ENCODE results near the gene SOHLH2. TPM values are rescaled to one million over a fixed set of nuclear protein-coding genes. Genes with fewer than 3 reads are reported as not detected.

SOHLH2 gene
- total RNA-seq, 1 donor from 2014 or later = 0.20 TPM

GRCh38 chr13:36188441-36188840 is 25.9 kb downstream of the SOHLH2 start:
- no peak for DNase-seq (ENCODE audit: low read depth in 2 of 2)

GRCh38 chr13:36183901-36184300 is 30.5 kb downstream of the SOHLH2 start:
- no peak for DNase-seq (ENCODE audit: low read depth in 2 of 2)

DNA sequence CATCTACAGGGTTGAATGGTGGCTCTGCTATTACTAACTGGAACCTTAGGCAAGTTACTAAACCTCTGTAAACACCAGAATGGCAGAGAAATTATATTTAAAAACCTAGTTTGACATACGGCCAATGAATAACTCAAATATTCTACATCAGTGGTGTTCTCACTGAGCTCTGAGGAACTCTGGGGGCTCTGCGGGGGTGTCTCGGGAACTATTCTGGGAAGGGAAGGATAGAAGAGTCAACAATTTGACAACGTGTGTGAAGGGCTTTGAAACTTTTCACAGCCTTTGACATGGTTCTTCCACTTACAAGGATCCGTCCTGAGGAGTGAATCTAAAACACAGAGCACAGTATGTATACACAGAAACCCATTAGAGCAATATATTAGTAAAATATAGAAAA is 38.7 kb downstream of the SOHLH2 start:
- DNase-seq (ENCODE audit: low read depth in 2 of 2) = no peak

- no peak for DNase-seq (ENCODE audit: low read depth in 2 of 2)
Measured at GRCh38 chr13:36174923-36175322, 39.4 kb downstream of the SOHLH2 start.

DNA sequence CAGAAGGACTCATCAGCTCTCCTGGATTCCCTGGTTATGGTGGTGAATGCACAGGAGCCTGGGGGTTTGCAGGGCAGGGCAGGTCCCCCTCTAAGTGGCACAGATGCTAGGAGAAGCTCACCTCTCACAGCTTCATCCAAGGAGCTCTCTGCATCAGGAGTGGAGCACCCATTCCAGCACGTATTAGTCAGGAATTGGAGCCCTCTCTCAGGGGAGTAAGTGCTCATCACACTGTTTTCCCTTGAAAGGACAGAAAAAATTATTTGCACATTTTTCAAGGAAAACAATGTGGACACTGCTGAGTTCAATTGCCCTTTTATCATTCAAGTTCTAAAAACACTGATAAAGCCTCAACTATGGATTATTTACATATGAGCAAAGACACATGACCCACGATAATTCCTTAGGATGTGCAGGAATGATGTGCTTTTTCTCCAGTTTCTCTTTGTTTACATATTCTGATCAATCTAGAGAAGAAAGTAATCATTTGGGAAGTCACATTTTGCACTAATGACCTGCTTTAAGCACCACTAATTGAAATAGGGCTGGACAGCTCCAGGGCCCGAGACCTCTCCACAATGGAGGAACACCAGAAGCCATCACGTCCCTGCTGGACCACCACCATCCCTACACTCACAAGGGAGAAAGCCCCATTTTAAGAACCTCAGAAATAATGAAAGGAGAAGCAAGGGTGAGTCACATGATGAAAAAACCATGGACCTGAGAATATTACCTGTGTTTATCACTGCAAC is 40.6 kb downstream of the SOHLH2 start:
- no peak for DNase-seq (ENCODE audit: low read depth in 2 of 2)

GRCh38 chr13:36166046-36166445 is 48.3 kb downstream of the SOHLH2 start:
- no peak for DNase-seq (ENCODE audit: low read depth in 2 of 2)

GRCh38 chr13:36163809-36164308 is 50.5 kb downstream of the SOHLH2 start:
- DNase-seq (ENCODE audit: low read depth in 2 of 2) = no peak

- DNase-seq (ENCODE audit: low read depth in 2 of 2) = no peak
Measured at GRCh38 chr13:36163286-36163685, 51.1 kb downstream of the SOHLH2 start.

DNA sequence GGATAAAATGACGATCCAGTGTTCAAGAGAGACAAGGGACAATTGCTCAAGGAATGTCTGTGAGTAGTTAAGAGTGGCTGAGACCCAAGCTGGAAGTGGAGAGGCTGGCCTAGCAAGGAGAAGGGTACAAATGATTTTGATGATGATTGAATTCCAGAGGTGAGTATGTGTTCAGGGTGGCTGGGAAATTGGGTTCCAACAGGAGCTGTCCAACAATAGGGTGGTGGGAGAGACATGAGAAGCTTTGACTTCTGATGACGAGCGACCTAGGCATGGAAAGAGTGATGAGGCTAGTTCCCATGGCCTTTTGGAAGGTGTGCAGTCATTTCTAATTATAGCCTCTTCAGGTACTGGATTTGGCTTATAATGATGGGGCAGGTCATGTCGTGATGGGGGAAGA is 54.1 kb downstream of the SOHLH2 start:
- no peak for DNase-seq (ENCODE audit: low read depth in 2 of 2)

GRCh38 chr13:36158611-36159010 is 55.7 kb downstream of the SOHLH2 start:
- DNase-seq (ENCODE audit: low read depth in 2 of 2) = no peak

DNA sequence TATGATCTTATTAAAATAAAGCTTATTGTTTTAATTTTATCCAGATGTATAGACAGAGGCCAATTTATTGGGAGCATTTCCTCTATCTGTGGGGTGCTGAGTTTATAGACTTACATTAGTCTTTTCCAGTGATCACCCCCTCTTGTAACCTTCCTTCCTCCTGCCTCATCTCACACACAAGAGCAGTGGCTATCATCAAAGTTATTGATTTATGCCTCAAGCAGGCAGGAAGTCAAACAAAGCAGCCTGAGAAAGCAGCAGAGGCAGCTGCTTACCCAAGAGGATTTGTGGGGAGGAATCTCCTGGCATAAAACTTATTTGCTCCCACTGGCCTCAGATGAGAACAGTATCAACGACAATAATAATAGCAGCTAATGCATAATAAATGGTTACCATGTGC is 56.9 kb downstream of the SOHLH2 start:
- DNase-seq (ENCODE audit: low read depth in 2 of 2) = no peak

DNA sequence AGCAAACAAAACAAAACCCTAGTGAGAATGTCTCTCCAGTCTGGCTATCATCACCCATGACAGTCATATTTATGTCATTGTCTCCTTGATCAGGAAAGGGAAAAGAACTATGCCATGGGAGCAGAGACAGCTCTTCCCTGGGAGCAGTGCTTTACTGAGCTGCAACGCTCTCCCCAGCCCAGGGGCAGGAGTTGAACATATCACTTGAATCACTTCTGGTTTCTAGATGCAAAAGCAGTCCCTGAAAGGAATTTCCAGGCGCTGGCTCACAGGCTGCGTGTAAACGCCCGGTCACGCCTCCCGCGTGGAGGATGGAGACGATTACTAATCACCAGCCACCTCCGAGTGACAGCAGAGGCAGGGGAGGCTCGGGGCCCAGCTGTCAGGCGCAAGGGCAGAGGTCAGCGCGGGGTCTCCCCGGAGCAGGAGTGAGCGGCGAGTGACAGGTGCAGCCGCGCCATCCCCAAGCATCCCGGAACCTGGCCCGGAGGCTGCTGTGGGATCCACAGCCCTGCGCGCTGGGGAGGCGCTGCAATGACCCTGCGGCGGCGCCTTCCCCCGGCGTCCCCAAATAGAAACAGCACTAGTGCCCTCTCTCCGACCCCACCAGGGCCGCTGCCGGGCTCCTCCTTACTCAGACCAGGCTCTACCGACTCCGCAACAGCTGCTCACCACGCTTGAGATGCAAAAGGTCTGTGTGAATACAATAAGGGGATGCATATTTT is 59.6 kb downstream of the SOHLH2 start:
- DNase-seq (ENCODE audit: low read depth in 2 of 2) = peak in 1 of 2 donors; percentile 18

DNA sequence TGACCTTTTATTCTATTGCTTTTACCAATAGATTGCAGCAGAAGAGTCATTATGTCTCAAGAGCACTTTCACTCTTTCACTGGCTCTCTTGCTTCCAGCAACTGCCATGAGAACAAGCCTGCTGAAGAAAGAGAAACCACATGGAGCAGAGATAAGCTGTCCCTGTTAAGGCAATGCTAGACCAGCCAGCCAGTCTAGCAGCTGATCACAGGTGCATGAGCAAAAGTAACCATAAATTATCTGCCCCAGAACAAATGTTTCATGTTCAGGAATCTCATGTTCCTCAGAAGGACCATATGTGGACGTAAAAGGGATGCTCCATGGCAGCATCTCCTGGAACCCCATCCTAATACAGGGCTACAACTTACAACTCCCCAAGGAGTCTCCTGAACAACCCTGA is 62.8 kb downstream of the SOHLH2 start:
- no peak for DNase-seq (ENCODE audit: low read depth in 2 of 2)

DNA sequence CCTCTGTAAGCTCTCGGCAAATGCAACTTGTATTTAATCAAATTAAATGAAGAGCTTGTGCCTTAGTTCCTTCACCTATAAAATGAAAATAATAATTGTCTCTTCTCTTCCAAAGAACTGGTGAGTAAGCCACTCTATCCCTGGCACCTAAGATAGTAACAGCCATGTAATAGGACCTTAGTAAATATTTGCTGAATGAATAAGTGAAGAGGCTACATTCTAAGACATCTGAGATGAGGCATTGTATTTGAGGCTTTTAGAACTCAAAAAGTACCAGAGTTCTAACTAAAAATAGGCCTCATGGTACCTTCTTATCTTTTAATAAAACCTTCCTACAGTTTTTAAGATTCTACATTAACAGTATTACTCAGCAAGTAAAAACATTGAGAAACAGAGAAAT is 65.9 kb downstream of the SOHLH2 start:
- DNase-seq (ENCODE audit: low read depth in 2 of 2) = no peak

DNA sequence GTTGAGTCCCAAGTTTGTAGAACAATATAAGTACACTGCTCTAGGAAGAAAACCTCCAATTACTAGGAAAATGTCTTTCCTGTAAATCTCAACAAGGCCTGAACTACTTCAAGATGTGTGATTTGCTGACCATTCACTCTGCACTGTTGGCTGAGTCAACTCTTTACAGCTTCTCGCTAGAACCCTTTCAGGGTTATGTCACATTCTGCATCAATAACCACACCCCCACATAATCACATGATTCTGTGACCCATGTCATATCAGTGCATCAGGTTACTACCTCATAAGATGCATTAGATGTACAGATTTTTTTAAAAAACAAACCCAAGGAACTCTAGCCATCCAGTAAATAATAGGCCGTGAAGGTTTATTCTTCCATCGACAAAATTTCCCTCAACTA is 67.0 kb downstream of the SOHLH2 start:
- no peak for DNase-seq (ENCODE audit: low read depth in 2 of 2)

- DNase-seq (ENCODE audit: low read depth in 2 of 2) = peak in 1 of 2 donors; percentile 80
Measured at GRCh38 chr13:36146511-36147269, 67.7 kb downstream of the SOHLH2 start.

DNA sequence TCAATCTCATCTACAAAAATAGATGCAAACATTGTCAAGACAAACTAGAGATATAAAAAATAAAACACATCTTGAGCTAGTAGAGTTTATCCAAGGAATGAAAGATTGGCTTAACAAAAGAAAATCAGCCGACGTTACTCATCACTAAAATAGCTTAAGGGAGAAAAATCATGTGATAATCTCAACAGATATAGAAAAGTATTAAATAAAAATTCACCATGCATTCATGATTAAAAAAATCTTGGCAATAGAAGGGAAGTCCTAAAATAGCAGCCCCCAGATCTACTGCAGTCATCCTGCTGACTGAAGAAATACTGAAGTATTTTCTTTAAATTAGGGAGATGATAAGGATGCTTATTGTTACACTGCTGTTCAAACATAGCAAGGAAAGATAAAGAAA is 70.6 kb downstream of the SOHLH2 start:
- DNase-seq (ENCODE audit: low read depth in 2 of 2) = no peak

DNA sequence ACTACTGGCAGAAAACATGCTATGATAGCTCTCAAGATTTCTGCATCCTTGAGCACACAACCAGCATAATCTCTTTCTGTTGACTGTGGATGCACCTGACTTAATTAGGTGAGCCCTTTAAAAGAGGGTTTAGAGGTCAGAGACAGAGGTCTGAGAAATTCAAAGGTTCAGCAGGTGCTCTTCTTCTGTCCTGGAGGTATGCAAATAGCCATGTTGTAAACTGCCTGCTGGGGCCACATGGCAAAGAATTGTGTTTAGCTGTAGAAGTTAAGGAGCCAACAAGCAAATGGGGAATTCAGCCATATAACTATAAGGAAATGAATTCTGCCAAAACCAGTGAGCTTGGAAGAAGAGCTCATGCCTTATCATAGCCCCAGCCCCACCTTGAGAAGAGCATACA is 71.6 kb downstream of the SOHLH2 start:
- no peak for DNase-seq (ENCODE audit: low read depth in 2 of 2)

GRCh38 chr13:36135876-36136275 is 78.5 kb downstream of the SOHLH2 start:
- no peak for DNase-seq (ENCODE audit: low read depth in 2 of 2)

DNA sequence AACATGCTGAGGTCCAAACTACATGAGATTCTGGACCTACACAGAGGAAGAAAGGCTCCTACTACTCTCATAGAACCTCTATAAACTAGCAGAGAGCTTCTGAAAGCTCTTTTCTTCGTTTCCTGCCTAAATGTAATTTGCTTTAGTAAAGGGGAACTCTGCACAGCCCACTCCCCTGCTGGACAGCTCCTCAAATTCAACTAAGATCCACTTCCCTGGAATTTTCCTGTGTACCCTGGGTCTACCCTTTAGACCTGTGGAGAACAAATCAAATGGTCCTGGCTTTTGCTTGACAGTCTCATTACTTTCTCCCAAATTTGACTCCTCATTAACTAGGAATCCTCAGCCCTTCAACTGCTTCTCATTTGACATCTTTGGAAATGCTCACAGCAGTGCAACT is 79.7 kb downstream of the SOHLH2 start:
- no peak for DNase-seq (ENCODE audit: low read depth in 2 of 2)

- DNase-seq (ENCODE audit: low read depth in 2 of 2) = peak in 1 of 2 donors; percentile 13
Measured at GRCh38 chr13:36133950-36134626, 80.3 kb downstream of the SOHLH2 start.

GRCh38 chr13:36132376-36132775 is 82.0 kb downstream of the SOHLH2 start:
- DNase-seq (ENCODE audit: low read depth in 2 of 2) = no peak

Measured in lung microvascular endothelial cell (primary cell).